HG03558 (cell line): ENCODE data around the gene PDE7B.

Source experiments
- ATAC-seq: cut with Tn5 transposase; IDR thresholded peaks from one replicate; pipeline ENCODE4 v1.9.1; 2021; ENCODE audit warnings: moderate number of reproducible peaks; ENCODE audit not compliant: unreplicated experiment; ENCODE audit errors: extremely low read depth

Gene PDE7B

DNA sequence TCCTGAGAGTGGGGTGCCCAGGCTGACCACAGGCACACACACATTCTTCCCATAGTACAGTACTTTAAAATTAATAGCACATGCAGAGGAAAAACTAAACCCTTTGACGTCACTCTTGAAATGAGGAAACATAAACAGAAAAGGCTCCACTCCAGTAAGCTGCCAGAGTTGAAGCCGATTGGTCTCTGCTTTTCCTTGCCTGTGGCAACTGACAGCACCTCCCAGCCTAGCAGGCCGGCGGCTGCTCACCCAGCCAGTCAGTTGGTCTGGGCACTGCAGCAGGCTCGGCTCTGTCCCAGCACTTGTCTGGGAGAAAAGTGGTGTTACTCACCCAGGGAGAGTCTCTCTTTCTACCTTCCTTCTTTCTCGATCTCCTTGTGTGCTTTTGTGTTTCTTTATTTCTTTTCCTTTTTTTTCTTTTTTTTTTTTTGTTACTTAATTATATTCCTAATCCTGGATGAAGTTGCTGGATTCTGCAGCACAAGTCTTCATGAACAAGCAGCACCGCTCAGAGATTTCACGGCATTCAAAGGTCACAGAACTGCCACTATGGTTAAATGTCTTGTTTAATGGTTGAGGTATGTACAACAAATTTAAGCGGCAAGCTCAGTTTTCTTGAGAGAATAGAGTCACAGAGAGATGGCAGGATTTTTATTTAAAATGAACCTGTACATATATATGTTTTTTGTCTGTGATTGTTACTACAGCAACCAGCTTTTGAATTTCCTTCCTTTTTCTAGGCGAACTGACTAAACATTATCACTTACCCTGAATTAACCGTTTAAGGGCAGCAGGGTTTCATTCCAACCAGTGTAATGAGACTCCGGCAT is at the start of gene PDE7B:
Gene PDE7B (plus strand): TSS at position 260 of the 830 bp plus-strand sequence.
- ATAC-seq, result peak; percentile 62

DNA sequence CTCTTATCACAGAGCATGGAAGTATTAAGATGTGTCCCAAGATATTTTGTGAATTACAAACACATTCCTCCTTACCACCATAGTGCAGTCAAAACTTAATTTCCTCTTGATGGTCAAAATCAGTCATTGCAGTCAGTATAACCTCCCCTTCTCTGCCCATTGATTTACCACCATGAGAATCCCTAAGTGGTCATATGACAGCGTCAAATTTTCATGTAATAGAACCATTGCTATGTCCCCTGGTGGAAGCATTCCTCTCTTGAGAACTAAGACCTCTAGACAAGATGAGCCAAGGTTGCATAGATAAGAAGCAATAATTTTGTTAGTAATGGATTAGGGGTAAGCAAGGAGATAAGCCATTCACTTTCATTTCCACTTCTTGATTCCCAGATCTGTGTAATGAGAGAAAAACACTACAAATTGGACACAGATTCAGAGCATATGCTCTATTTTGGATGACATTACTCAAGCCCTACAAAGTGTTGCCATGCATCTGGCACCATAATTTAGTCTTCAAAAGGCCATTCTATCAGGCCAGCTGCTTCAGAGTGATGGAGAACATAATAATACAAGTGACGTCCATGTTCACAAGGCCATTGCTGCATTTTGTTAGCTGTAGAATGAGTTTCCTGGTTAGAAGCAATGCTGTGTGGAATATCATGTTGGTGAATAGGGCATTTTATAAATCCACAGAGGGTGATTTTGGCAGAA is 49.6 kb upstream of the PDE7B start:
- ATAC-seq, result no peak

DNA sequence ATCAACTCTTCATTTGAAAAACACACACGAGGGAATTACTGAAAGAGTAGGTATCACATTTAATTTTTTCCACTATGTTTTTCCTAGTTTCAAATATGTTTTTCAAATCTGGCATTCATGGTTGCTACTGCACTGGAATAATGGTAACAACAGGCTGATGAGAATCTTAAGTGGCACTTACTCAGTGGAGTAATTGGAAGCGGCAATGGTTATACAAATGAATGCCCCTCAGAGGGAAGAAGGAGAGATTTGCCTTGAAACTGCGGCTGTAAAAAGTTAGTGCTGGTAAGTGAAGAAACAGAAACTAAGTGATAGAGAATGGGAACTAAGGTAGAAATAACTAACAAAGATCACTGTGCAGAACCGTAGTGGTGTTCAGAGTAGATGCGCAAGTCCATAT is 41.0 kb upstream of the PDE7B start:
- ATAC-seq, result no peak

GRCh38 chr6:135811170-135811569 is 40.3 kb upstream of the PDE7B start:
- ATAC-seq, result no peak

DNA sequence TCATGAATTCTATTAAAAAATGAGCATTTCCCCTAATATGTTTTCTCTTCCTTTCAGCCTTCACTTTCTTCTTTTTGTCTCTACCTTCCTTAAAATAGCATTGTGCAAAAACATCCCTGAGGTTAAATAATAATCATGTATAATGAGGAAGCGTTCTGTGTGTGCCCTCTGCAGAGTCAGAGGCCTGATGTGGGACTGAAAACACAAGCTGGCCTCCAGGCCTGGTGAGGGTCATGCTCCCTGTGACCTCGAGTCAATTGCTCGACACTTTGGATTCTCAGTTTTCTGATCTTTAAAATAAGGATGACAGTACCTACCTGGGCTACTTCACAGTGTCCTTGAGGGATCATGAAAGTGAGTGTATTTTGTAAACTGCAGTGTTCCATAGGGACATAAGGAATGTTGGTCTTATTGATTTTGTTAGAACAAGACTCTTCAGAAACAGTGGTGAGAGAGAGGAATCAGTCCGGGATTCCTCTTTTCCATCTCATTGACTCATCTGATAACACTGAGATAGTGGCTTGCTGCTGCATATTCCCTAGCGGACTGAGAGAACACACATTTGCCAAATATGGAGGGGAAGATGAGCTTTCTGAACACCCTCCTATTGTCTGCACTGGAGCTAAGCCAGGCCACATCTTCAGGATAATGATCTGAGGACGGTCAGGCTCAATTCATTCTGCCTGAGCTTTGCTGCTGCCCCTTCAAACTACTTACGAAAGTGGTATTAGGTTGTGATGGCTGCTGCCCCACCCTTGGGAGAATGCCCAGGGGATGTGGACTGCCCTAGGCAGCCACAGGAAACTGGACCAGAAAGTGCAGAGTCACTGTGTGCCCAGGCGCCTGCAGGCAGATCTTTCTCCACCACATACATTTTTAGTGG is 39.6 kb upstream of the PDE7B start:
- no peak for ATAC-seq

DNA sequence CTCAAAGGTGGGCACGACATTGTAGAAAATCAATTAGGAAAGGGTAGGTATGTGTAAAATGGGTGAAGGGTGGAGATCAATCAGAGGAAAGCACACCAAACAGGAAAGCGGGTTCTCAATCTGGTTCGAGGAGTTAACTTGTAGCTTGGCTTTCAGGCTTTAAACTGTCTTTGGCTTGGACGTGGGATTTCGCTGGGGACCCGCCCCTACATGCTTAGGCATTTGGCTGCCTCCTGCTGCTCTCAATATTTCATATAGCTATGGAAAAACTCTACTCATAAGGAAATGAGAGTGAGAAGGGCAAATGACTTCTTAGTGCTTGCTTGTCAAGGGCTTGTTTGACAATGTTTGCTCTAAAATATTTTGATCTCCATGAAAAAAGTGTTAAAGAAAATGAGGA is 38.1 kb upstream of the PDE7B start:
- ATAC-seq, result no peak

- no peak for ATAC-seq
Measured at GRCh38 chr6:135814043-135814442, 37.5 kb upstream of the PDE7B start.

DNA sequence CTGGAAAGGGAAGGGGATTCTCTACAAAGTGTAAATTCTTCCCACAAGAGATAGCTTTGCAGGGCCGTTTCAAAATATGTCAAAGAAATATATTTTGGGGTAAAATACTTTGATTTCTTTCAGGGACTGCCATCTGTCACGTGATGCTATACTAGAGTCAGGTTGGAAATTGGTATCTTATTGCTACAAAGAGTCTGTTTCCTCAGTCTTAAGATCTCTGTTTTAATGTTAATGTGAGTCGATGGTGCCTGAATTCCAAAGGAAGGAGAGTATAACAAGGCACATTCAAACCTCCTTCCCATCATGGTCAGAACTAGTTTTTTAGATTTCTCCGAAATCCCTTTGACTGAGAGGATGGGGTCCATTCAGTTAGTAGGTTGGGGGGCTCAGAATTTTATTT is 36.3 kb upstream of the PDE7B start:
- no peak for ATAC-seq

GRCh38 chr6:135817035-135817434 is 34.5 kb upstream of the PDE7B start:
- ATAC-seq, result no peak

- no peak for ATAC-seq
Measured at GRCh38 chr6:135819665-135820064, 31.8 kb upstream of the PDE7B start.

- no peak for ATAC-seq
Measured at GRCh38 chr6:135820340-135820739, 31.2 kb upstream of the PDE7B start.

- ATAC-seq, result no peak
Measured at GRCh38 chr6:135823851-135824250, 27.6 kb upstream of the PDE7B start.

DNA sequence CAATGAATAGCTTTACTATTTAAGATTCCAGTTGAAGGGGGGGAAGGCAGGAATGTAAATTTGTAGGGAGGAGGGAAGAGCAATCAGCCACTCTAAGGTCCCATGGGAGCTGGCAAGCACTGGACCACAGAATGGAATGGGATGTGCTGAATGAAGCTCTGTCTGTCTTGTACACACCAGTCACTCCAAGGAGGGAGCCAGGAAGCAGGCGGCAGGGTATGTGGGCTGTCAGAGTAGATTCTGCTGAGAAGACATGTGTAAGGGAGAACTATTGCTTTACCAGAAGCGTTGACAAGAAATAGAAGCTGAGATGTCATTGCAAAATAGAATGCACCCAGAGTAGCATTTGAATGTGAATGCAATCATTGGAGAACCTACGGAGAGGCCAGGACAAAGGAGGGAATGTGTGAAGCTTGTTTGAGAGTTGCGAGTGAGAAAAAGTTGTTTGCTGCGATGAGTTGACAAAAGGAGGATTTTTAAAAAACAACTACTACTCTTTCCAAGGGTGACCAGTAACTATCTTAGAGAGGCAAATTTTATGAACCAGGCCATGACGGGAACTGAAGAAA is 25.2 kb upstream of the PDE7B start:
- no peak for ATAC-seq

- ATAC-seq, result no peak
Measured at GRCh38 chr6:135828021-135828420, 23.5 kb upstream of the PDE7B start.

- no peak for ATAC-seq
Measured at GRCh38 chr6:135830452-135830881, 21.0 kb upstream of the PDE7B start.

DNA sequence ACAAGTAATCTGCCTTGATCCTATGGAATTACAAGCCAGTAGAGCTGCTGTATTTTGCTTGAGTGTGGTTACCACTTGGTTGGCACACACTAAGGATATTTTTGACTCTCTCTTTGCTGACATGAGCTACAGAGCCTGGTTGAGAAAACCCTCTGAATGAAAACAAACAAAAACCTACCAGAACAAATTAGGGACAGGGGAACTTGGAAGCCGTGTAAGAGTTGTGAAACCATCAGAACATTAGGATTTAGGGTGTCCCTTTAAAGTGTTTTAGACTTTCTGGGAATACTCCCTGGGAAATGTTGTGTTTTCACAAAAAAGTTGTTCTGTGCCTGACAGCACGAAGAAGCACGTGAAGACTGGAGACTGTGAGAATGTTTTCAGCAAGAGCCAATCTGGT is 20.5 kb upstream of the PDE7B start:
- ATAC-seq, result no peak

GRCh38 chr6:135832166-135832565 is 19.3 kb upstream of the PDE7B start:
- ATAC-seq, result no peak

DNA sequence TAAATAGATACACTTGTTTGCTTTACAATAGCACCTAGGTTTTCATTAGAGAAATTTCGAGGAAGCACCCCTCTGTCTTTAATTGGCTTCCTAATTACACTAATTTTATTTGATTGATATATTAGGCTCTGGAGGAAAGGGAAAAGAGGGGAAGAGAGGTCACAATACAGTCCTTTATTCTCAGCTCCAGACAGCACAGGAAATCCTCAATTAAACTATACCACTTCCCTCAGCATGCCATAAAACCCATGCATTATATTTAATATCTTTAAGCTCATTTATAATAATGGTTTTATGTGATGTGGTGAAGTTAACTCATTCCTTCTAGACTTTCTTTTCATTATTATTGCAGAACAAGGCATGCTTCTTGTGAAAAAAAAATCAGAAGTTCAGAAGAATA is 17.7 kb upstream of the PDE7B start:
- no peak for ATAC-seq

DNA sequence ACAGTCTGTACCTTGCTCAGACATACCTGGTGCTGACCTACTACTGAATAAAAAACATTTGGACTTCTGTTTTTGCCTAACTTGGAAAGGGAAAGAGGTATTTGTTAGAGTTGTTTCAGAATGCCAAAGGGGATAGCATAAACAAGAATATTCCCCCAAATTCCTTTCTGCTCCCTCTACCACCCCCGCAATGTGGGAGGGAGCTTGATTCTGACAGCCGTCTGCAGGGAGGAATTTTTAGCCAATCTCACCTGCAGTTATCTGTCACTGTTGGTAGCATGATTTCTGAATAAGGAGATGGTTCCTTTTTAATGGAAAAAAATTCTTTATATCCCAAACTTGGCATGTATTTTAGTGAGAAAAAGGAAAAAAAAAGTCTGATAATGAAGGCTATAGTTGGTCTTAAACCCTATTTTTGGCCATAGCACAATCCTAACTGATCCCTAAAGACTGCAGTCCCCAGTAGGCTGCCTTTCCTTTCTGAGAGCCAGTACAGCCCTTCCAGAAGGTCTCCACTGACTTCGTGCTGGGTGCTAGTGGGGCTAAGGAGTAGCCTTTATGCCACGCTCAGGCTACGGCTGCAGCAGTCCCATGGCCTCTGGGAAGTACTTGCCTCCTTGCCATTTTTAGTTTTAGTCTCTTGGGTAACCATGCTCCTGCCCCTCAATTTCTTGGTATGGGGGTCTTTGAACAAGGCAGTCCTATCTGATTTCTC is 13.6 kb upstream of the PDE7B start:
- ATAC-seq, result no peak

GRCh38 chr6:135839121-135839520 is 12.4 kb upstream of the PDE7B start:
- no peak for ATAC-seq
